SU-DHL-6 (cell line): ENCODE results near the gene TTN.

Experiments
- H2AFZ ChIP-seq: fragments of 200-600 bp; sonication (generic); 2 replicates; pipeline ENCODE4 v1.6.1; 2014; ENCODE audit warnings: low read depth, mild to moderate bottlenecking, moderate library complexity, mixed read lengths, antibody characterized with exemption, low read length; ENCODE audit not compliant: severe bottlenecking
- H3F3A ChIP-seq: fragments of 200-600 bp; shearing (Covaris generic); 2 replicates; pipeline ENCODE4 v1.6.0; 2016; ENCODE audit warnings: antibody characterized with exemption, mild to moderate bottlenecking; ENCODE audit not compliant: insufficient read depth
- H3K27ac ChIP-seq: fragments of 200-600 bp; sonication (generic); 2 replicates; pipeline ENCODE4 v1.5.1; 2016; ENCODE audit warnings: low read depth, mild to moderate bottlenecking, low read length, moderate library complexity, mixed read lengths
- H3K27me3 ChIP-seq: fragments of 200-600 bp; sonication (generic), shearing (Covaris generic); 2 replicates; pipeline ENCODE4 v1.6.0; 2014; ENCODE audit warnings: mild to moderate bottlenecking, low read length
- H3K36me3 ChIP-seq: fragments of 200-600 bp; sonication (generic); 2 replicates; pipeline ENCODE4 v1.6.1; 2014; ENCODE audit warnings: mild to moderate bottlenecking, low read length, mixed read lengths
- H3K4me2 ChIP-seq: fragments of 300-600, 200-600 bp; shearing (Covaris generic), sonication (generic); 2 replicates; pipeline ENCODE4 v1.6.0; 2014; ENCODE audit warnings: low read length, low read depth, mild to moderate bottlenecking; ENCODE audit not compliant: poor library complexity, severe bottlenecking
- H3K4me3 ChIP-seq: fragments of 200-600 bp; sonication (generic); 2 replicates; pipeline ENCODE4 v1.5.1; 2014; ENCODE audit warnings: antibody characterized with exemption, low read length, mild to moderate bottlenecking, mixed read lengths; ENCODE audit not compliant: insufficient read depth, poor library complexity, severe bottlenecking
- H3K79me2 ChIP-seq: fragments of 200-600 bp; sonication (generic); 2 replicates; pipeline ENCODE4 v1.6.1; 2014; ENCODE audit warnings: mild to moderate bottlenecking, low read length, moderate library complexity; ENCODE audit not compliant: insufficient read depth
- H3K9ac ChIP-seq: fragments of 200-600 bp; sonication (generic); 2 replicates; pipeline ENCODE4 v1.7.0; 2014; ENCODE audit warnings: mild to moderate bottlenecking, low read length
- H3K9me2 ChIP-seq: fragments of 200-600 bp; sonication (generic); replicated peaks from 2 replicates; pipeline ENCODE4 v1.6.1; 2014; ENCODE audit warnings: low read length; ENCODE audit not compliant: insufficient read depth
- H3K9me3 ChIP-seq: fragments of 200-600 bp; sonication (generic); 2 replicates; pipeline ENCODE4 v1.6.1; 2014; ENCODE audit warnings: low read length, mixed read lengths; ENCODE audit not compliant: insufficient read depth
- H4K20me1 ChIP-seq: fragments of 200-600 bp; sonication (generic); 2 replicates; pipeline ENCODE4 v1.6.1; 2014; ENCODE audit warnings: low read depth, mild to moderate bottlenecking, antibody characterized with exemption, low read length, moderate library complexity, mixed read lengths
- EZH2phosphoT487 ChIP-seq: fragments of 200-600 bp; sonication (generic), shearing (Covaris generic); conservative IDR thresholded peaks from 2 replicates; pipeline ENCODE4 v1.6.1; 2018; ENCODE audit warnings: mild to moderate bottlenecking, antibody characterized with exemption, low read length, moderate library complexity, mixed read lengths
- TF ChIP-seq, protein P1 (sequence below): fragments of 200-600 bp; sonication (generic); IDR thresholded peaks from one replicate; pipeline ENCODE4 v1.5.1; 2017; ENCODE audit warnings: antibody characterized with exemption, mild to moderate bottlenecking, low read length, moderate library complexity; ENCODE audit not compliant: insufficient read depth, poor library complexity, severe bottlenecking

Gene TTN

DNA sequence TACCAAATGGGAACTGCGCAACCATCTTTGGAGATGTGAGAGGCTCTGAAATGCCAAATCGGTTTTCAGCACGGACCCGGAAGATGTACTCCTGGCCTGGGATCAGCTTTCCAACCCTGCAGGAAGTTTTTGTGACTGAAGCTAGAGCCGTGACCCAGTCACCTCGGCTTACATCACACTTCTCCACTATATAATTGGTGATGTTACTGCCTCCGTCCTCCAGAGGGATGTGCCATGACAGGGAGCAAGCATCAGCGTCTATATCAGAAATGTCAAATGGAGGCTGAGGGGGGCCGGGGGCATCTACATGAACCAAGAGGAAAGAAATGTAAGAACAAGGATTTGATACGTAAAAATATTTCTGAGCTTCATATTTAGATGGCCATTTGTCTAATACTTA lies 222.6 kb downstream of the TTN start:
- H2AFZ ChIP-seq, result no peak overlapping the region
- H3K36me3 ChIP-seq, result no peaks in the 10 kb centered on the region
- no peak overlapping the region for H3K4me2 ChIP-seq
- H3K9ac ChIP-seq, result no peak overlapping the region
- no peaks in the 10 kb centered on the region for H3K9me3 ChIP-seq
- H3K4me3 ChIP-seq, result no peak overlapping the region
- H3K27me3 ChIP-seq, result no peaks in the 10 kb centered on the region
- no peaks in the 10 kb centered on the region for H3K79me2 ChIP-seq
- no peaks in the 10 kb centered on the region for H3F3A ChIP-seq
- TF ChIP-seq EZH2phosphoT487, result no peak
- TF ChIP-seq, protein P1, sequence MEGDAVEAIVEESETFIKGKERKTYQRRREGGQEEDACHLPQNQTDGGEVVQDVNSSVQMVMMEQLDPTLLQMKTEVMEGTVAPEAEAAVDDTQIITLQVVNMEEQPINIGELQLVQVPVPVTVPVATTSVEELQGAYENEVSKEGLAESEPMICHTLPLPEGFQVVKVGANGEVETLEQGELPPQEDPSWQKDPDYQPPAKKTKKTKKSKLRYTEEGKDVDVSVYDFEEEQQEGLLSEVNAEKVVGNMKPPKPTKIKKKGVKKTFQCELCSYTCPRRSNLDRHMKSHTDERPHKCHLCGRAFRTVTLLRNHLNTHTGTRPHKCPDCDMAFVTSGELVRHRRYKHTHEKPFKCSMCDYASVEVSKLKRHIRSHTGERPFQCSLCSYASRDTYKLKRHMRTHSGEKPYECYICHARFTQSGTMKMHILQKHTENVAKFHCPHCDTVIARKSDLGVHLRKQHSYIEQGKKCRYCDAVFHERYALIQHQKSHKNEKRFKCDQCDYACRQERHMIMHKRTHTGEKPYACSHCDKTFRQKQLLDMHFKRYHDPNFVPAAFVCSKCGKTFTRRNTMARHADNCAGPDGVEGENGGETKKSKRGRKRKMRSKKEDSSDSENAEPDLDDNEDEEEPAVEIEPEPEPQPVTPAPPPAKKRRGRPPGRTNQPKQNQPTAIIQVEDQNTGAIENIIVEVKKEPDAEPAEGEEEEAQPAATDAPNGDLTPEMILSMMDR, result no peak
- no peaks in the 10 kb centered on the region for H3K9me2 ChIP-seq
- no peak overlapping the region for H3K27ac ChIP-seq
- no peaks in the 10 kb centered on the region for H4K20me1 ChIP-seq

GRCh38 chr2:178579006-178579405 lies 228.2 kb downstream of the TTN start:
- Histone ChIP-seq H3K27ac (no peak overlapping the region), H3K4me2 (no peak overlapping the region), H3K9me2 (no peaks in the 10 kb centered on the region), H3K27me3 (no peaks in the 10 kb centered on the region), H3K9me3 (no peaks in the 10 kb centered on the region), H3F3A (no peaks in the 10 kb centered on the region), H3K36me3 (no peaks in the 10 kb centered on the region), H4K20me1 (no peaks in the 10 kb centered on the region), H3K9ac (no peak overlapping the region), H3K79me2 (no peaks in the 10 kb centered on the region), H3K4me3 (no peak overlapping the region), H2AFZ (no peak overlapping the region)
- TF ChIP-seq, protein P1, result no peak
- no peak for TF ChIP-seq EZH2phosphoT487

GRCh38 chr2:178574789-178575188 lies 232.4 kb downstream of the TTN start:
- H3K36me3 ChIP-seq, result no peaks in the 10 kb centered on the region
- no peak for TF ChIP-seq EZH2phosphoT487
- TF ChIP-seq, protein P1, result no peak
- no peaks in the 10 kb centered on the region for H3K9me2 ChIP-seq

DNA sequence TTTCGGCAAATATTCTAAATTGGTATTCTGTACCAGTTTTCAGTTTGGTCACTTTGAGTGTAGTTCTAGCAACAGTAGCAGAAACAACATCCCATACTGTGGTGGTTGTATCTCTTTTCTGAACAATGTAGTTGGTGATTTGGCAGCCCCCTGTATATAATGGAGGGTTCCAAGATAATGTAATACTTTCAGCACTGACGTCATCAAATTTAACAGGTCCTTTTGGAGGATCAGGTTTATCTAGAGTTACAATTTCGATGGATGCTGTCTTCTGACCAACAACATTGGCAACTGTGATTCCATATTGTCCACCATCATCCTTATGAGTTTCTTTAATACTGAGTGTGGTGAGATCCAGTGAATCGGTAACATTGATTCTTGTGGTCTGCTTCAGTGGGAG lies 239.0 kb downstream of the TTN start:
- H3K4me3 ChIP-seq, result no peak overlapping the region
- TF ChIP-seq, protein P1, result no peak
- H3F3A ChIP-seq, result no peaks in the 10 kb centered on the region
- H2AFZ ChIP-seq, result no peak overlapping the region
- no peak overlapping the region for H3K9ac ChIP-seq
- no peak overlapping the region for H3K4me2 ChIP-seq
- H3K27me3 ChIP-seq, result no peaks in the 10 kb centered on the region
- H3K27ac ChIP-seq, result no peak overlapping the region
- H3K36me3 ChIP-seq, result no peaks in the 10 kb centered on the region
- no peaks in the 10 kb centered on the region for H3K79me2 ChIP-seq
- no peaks in the 10 kb centered on the region for H4K20me1 ChIP-seq
- H3K9me3 ChIP-seq, result no peaks in the 10 kb centered on the region
- no peaks in the 10 kb centered on the region for H3K9me2 ChIP-seq

More at GRCh38 chr2:178574789-178575188, 232.4 kb downstream of the TTN start:
- Histone ChIP-seq H3K9me3 (no peaks in the 10 kb centered on the region), H4K20me1 (no peaks in the 10 kb centered on the region), H3K79me2 (no peaks in the 10 kb centered on the region), H3K4me3 (no peak overlapping the region), H3K27ac (no peak overlapping the region), H3K9ac (no peak overlapping the region), H2AFZ (no peak overlapping the region), H3F3A (no peaks in the 10 kb centered on the region), H3K4me2 (no peak overlapping the region), H3K27me3 (no peaks in the 10 kb centered on the region)
